Measurements from ENCODE around the gene GLCCI1.
A peak's percentile ranks its signal among the peaks of the same experiment; 100 is the strongest.
"Not testable (repeated sequence)": the region's sequence is repeated elsewhere in the genome, so short reads cannot be mapped to it uniquely, and the experiment has no call there.

GLCCI1 gene

DNA sequence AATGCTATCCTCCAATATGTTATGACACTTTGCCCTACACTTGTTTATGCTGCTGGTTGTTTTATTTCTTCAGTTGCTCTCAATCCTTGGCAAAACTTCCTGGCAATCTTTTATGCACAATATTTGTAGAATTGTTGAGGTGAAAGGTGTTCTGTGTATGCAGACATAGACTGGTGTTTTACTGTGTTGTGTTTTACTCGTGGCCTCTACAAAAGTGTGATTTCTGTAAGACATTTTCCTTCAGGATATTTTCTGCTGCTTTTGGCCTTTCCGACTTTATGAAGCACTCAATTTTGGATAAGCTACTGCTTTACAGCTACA is 21.8 kb downstream of the GLCCI1 start:
- DNase-seq = no peak

DNA sequence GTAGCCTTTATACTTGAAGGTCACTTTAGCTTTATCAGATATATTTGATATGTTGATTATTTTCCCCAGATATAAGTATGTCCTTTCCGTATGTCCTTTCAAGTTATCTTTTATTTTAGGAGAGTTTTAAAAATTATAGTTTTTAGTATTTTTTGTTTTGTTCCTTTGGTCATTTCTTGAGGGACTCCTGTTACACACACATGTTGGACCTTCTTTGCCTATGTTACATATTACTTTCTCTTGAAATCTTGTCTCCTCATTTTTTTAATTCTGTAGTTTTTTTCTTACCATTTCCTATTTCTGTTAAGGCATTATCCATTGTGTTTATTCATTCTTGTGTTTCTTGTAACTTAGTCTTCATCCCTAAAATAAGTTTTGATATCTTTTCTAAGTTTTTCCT is 23.9 kb downstream of the GLCCI1 start:
- DNase-seq = no peak

DNA sequence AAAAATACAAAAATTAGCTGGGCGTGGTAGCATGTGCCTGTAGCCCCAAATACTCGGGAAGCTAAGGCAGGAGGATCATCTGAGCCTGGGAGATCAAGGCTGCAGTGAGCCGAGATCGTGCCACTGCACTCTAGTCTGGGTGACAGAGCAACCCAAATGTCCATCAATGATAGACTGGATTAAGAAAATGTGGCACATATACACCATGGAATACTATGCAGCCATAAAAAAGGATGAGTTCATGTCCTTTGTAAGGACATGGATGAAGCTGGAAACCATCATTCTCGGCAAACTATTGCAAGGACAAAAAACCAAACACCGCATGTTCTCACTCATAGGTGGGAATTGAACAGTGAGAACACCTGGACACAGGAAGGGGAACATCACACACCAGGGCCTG is 26.8 kb downstream of the GLCCI1 start:
- not testable (repeated sequence) for DNase-seq

DNA sequence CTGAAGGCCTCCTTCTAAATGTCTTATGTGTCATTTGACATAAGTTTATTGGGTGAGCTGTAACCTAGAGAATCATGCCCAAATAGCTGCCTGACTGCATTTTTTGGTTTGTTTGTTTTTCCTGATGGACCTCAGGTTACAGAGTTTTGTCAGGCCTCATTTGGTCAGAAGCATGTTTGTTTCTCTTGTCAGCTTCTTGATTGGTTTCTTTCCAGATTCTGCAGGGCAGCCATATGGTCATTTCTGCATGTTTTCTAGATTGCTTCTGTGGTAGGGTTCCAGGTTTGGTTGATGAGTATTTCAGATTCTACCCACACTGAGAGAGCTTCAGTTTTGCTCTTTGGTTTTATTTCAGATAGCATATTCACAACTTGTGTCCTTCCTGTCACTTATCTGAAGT is 28.0 kb downstream of the GLCCI1 start:
- no peak for DNase-seq

DNA sequence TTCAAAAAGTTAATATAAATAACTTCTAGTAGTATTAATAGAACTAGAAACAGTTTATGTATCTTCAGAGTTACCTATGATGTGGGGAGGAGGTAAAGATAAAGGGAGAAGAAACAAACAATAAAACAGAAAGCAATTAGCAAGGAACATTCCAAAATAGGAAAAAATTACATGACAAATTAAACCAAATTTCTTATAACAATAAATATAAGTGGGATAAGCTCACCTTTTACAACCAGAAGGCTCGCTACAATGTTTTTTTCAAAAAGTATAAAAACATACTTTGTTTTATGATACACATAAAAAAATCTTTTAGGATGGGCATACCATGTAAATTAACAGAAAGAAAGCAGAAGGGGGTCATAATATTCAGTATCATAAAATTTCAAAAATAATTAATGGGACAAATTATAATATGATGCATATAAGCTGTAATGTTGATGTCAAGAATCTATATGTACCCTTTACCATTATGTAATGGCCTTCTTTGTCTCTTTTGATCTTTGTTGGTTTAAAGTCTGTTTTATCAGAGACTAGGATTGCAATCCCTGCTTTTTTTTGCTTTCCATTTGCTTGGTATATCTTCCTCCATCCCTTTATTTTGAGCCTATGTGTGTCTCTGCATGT is 31.8 kb downstream of the GLCCI1 start:
- DNase-seq = no peak

DNA sequence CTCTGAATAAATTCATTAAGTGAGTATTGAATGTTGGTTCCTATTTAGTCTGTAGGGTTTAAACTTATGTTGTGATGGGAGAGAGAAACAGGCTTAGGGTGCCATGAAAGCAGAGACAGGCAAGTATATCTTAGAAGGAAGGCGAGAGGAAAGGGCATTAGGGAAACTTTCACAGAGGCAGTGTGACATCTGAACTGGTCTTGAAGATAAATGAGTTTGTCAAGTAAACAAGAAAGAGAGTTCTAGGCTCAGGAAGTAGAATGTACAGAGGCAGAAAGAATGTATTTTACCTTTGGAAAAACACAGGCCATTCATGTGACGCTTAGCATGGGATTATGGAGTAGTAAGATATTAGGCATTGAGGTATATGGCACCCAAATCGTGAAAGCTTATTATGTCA is 34.5 kb downstream of the GLCCI1 start:
- no peak for DNase-seq

DNA sequence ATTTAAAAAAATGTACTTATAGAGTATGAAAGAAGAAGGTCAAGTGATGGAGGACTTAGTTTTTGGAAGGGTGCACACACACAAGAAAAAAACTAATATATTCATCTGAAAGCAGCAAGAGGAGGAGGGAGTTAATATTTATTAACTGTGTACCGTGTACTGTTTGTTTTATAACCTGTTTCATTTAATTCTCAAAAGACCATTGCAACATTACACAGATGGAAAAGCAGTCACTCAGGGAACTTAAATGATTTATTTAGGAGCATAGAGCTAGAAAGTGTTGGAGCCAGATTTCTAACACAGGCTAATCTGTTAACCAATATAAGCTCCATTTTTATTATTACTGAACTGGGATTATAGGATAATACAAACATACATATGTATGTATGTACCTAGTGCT is 36.7 kb downstream of the GLCCI1 start:
- no peak for DNase-seq

DNA sequence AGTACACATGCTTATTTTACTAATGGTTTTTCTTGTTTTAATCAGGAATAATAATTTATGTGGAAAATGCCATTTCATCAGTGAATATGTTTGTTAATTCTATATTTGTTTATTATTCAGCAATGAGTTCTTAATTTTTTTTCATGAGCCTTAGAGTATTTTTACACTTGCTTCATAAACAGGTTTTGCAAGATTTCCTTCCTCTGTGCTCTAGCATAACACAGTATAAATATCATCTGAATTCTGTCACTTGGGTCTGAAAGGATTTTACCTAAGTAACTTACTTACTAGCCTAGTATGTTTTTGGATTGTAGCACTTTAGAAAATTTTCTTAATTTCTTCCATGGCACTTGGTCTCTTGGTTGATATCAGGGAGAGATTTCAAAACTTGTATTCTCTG is 45.8 kb downstream of the GLCCI1 start:
- DNase-seq = no peak

DNA sequence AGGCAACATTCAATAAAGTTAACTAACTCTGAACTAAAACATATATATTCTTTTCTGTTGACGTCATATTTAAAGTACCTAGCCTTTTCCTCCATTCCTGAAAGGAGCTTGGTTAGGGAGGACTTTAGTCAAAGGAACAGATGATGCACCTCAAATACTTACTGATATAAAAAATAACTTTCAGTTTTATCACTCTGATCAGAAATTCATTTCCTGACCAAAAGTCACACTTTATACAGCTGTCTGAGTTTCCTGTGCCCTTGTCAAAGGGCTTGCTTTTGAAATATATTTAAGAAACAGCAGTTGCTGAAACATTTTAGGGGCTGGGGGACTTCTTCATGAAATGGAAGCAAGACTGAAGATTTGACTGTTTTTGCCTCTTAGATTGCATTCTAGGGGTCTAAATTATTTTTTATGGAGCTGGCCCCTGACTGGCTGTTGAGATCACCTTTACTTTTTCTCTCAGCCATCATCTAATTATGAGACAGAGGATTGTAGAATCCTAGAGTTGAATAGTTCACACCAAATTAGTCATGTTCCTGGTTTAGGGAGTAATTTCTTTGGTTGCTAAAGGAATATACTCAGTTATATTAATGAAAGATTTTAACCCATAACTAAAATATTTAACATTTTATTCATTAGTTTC is 46.6 kb downstream of the GLCCI1 start:
- DNase-seq = peak in 3 of 6 experiments; percentile 10 to 40 (median 31)

DNA sequence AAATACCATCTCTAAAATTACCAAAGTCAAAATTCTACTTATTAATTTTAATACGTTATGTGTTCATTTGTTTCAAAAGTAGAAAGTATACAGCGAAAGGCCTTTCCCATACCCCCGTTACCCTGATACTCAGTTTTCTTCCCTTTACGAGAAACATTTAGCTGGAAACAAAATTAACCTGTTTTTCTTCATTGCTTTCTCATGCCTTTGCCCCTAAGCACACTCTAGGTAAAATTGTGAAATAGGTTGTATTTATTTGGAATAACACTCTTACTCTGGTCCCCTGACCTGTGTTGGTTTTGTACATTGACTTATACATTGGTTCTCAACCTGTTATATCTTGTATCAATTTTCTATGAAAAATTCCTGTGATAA is 47.1 kb downstream of the GLCCI1 start:
- DNase-seq = no peak

DNA sequence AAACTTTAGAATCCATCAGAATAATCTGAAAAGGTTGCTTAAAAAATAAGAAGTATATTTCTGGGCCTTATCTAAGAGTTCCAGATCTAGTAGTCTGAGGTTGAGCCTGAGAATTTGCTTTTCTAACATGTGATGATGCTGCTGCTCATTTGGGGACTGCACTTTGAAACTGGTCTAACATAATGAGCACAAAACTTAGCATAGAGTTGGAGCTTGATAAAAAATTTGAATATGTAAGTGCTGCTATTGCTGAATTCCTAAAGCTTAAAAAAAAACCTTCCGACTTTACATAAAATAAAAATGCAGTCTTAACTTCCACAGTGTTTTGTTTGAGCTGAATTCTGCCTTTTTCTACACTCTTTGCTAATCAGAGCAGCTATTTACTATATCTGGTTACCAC is 48.8 kb downstream of the GLCCI1 start:
- no peak for DNase-seq

DNA sequence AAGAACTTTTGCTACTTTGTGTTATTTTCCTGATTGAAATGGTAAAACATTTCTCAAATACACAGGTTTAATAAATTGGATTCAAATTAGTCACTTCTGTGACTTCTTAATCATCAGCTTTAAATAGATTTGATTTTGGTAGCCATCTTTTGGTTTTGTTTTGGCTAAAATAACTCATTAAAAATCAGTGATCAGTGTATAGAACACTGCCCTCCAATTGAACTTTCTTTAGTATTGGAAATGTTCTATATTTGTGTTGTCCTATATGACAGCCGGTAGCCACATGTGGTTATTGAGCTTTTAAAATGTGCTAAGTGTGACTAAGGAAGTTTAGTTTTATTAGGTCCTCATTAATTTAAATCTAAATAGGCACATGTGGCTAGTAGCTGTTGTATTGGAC is 50.4 kb downstream of the GLCCI1 start:
- DNase-seq = no peak

DNA sequence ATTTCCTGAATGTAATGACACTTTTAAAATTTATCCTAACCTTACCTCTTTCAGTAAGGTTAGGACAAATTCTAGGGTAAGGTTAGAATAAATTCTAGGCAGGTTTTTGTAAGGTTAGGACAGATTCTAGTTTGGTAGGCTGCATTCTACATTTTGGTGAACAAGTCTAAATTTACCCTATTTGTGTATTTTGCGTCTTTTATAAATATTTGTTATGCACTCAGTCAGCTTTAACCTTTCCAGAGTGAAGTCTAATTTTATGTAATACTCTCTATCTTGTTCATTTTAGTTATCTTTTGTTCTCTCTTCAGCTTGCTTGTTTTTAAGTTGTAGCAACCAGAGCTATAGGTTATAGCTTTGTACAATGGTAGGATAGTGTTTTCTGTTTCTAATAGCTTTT is 54.0 kb downstream of the GLCCI1 start:
- DNase-seq = no peak

DNA sequence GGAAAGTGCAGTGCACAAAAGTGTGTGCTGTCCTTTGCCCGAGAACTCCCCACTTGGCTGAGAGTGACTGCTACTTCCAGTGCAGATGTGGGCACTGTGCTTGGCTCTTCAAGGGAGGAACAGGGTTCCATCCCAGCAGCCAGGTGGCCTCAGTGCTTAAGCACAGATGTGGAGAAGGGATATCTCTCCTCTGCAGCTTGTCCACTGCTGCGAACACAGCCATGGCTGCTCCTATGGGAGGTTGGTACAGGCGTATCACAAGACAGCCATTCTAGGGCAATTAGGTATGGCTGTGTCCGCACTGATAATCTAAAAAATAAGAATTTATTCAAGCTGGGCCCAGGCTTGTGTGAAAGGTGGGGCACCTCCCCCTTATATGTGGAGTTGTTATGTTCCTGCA is 66.6 kb downstream of the GLCCI1 start:
- no peak for DNase-seq

DNA sequence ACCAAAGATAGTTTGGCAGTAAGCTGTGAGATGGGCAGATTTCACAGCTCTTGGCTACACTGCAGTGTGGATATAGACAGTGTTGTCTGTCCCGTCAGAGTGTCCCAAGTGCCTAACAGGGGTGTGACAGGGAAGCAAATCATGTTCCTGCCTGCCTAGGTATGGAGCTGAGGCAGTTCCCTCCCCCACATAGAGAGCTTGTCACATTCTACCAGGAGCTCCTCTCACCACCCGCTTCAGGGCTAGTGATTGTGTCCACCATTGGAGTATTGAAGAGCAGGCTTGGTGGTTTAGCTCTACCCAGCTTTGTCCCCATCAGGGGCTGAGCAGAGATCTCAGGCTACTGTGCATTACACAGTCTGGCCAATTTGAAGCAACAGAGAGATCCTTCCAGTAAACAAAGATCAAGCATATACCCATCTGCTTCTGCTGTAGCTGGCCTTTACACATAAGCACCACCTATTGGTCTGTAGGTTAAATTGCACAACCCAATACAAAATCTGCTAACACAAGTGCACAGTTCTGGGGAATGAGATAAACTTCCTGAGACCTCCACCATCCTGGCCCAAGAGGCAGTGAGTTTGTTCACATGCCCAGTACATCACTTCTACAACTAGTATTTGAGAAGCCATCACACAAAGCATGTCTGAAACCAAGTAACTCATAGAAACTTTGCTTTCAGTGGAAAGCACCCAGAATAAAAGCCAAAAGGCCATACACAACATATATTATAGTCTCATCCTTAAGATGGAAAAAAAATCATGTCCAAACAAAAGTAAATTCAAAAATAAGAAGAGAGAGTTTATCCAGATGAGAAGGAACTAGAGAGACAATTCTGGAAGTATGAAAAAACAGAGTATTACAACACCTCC is 67.3 kb downstream of the GLCCI1 start:
- peak in 2 of 6 experiments; percentile 32 to 37 for DNase-seq

DNA sequence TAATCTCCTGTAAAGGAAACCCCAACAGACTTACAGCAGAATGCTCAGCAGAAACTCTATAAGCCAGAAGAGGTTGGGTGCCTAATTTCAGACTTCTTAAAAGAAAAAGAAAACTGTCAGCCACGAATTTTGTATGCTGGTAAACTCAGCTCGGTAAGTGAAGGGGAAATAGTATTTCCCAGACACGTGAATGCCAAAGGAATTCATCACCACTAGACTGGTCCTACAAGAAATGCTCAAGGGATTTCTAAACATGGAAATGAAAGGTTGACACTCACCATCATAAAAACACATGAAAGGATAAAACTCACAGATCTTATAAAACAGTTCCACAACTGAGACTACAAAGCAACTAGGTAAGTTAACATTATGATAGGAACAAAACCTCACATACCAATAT is 68.6 kb downstream of the GLCCI1 start:
- no peak for DNase-seq

DNA sequence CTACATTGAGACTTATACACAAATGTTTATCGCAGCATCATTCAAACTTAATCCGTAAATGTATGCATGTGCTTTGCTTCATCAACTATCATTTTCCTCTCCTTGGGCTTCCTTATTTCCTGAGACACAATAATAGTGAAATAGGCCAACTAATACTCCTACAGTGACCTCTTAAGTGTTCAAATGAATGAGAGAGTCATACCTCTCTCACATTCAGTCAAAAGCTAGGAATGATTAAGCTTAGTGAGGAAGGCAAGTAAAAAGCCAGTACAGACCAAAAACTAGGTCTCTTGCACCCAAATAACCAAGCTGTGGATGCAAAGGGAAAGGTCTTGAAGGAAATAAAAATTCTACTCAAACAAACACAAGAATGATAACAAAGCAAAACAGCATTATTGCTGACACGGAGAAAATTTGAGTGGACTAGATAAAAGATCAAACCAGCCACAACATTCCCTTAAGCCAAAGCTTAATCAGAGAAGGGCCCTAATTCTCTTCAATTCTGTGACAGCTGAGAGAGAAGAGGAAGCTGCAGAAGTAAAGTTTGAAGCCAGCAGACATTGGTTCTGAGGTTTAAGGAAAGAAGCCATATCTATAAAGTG is 72.3 kb downstream of the GLCCI1 start:
- no peak for DNase-seq

DNA sequence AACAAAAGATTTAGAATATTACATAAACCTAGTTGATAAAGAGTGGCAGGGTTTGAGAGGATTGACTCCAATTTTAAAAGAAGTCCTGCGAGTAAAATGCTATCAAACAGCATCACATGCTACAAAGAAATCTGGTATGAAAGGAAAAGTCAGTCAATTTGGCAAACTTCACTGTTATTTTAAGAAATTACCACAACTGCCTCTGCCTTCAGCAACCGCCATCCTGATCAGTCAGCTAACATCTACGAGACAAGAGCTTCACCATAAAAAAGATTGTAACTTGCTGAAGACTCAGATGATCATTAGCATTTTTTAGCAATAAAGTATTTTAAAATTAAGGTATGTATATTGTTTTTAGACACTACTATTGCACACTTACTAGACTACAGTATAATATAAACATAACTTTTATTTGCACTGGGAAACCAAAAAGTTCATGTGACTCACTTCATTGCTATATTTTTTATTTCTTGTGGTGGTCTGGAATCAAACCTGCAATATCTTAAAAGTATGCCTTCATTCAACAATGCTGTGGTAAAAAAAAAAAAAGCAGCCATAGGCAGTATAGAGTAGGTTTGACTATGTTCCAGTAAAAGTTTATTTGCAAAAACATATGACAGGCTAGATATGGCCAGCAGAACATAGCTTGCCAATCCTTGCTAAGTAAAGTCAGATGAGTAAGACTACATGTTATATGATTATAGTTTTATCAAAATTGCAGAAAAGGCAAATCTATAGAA is 74.4 kb downstream of the GLCCI1 start:
- DNase-seq = no peak

DNA sequence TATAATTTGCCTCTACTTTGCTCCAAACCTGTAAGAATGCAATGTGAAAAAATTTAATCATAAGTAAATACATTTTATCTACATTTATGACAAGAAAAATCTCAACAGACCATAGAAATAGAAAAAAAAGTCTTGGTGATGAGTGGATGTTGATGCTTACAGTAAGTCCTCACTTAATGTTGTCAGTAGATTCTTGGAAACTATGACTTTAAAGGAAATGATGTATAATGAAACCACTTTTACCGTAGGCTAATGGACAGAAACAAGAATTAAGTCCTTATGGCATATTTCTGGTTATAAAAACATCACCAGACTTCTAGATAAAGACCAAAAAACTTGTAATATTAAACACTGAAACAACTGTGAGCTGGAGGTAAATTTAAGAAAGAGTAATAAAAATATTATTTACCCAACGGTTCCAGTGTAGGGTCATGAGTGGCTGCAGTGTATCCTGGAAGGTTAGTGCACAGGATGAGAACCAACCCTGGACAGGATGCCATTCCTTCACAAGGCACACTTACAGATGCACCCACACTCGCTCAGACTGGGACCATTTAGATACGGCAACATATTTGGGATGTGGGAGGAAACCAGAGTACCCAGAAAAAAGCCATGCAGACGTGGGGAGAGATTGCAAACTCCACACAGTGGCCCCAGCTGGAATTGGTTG is 76.3 kb downstream of the GLCCI1 start:
- no peak for DNase-seq

DNA sequence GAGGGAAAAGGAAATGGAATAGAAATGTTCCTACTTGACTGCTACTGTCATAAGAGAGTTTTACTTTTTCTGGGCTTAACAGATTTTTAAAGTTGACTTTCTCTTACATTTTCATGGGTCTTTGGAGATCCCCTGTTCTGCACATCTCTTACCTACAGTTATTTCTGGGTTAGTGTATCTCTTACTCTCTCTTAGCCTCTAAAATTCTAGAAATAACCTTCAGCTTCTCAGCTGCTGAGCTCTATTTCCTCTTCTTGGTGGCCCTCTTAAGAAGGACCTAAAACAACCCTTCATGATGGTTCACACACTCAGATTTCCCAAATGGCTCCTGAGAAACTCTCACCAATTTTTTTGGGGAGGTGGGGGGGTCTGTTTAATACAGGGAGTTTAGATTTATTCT is 79.5 kb downstream of the GLCCI1 start:
- DNase-seq = not testable (repeated sequence)

DNA sequence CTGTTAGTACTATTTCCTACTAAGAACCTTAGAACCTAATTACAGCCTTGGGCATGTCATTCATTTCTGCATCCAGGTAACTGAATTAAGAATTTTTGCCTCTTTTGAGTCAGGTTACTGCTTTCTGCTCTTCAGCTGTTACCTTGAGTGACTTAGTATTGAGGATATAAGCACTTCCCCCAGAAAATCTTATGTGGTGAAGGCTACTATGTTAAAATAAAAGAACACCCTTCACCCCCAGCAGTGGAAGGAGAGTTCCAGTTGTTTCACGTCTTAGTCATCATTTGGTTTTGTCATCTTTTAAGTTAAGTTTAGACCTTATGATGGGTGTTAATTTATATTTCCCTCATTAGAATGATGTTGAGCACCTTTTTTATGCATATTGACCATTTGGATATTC is 82.8 kb downstream of the GLCCI1 start:
- no peak for DNase-seq

DNA sequence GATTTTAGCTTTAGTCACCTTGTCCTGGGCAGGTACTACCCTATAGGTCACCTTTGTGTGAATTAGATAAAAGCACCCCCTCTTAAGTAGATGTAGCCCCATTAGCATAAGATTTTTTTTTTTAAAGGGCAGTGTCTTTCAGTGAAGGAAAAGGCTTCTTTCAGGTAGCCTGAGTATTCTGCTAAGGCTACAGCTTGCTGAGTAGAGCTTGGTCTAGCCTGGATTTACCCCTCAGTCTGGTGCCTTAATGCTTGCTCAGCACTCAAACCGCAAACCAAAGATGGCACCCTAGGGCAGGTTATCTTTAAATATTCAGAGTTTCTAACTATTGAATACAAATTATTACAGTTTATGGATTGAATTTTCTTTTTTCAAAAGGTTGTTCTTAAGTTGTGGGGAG is 83.4 kb downstream of the GLCCI1 start:
- no peak for DNase-seq

DNA sequence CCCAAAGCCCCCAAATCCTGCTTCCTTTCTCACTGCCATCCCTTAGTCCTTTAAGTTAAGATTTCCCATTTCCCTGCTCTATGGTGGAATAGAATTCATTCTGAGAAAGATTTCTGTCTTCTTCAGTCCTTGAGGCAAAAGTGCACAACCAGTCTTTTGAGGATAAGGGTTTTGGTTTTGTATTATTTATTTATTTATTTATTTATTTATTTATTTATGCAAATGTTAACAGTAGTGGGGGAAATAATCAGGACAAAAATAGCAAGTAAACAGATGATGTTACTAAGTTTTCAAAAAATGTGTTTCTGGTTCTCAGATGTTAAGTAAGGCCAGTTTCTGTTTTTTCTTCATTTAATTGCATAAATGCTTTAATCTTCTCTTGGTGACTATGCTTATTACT is 84.2 kb downstream of the GLCCI1 start:
- no peak for DNase-seq
